Type B pancreatic cell (in vitro differentiated cells): ENCODE results near the gene C6orf118. TPM values are rescaled to one million over a fixed set of nuclear protein-coding genes. Genes with fewer than 3 reads are reported as not detected.

Experiments used
- DNase-seq: peaks from one replicate; pipeline ENCODE4 v3.0.0; 2021; ENCODE audit warnings: mixed read lengths; ENCODE audit not compliant: unreplicated experiment; ENCODE audit errors: extremely low spot score
- H3K27ac Mint-ChIP-seq: 2 replicates; pipeline ENCODE4 v1.8.0; 2021; ENCODE audit warnings: mild to moderate bottlenecking, mixed read lengths
- H3K27me3 Mint-ChIP-seq: 2 replicates; pipeline ENCODE4 v1.8.0; 2021; ENCODE audit warnings: mixed read lengths
- H3K36me3 Mint-ChIP-seq: 2 replicates; pipeline ENCODE4 v1.8.0; 2021; ENCODE audit warnings: mixed read lengths
- H3K4me1 Mint-ChIP-seq: one replicate; pipeline ENCODE4 v1.8.0; 2021; ENCODE audit warnings: mixed read lengths; ENCODE audit not compliant: unreplicated experiment
- H3K4me3 Mint-ChIP-seq: 2 replicates; pipeline ENCODE4 v1.8.0; 2021; ENCODE audit warnings: mild to moderate bottlenecking, mixed read lengths
- H3K9me3 Mint-ChIP-seq: 2 replicates; pipeline ENCODE4 v1.8.0; 2021; ENCODE audit warnings: mixed read lengths
- total RNA-seq: library from RNA; stranded (reverse); gene quantifications from 2 replicates; pipeline ENCODE4 v1.2.1, GENCODE V29; 2021; ENCODE audit warnings: low replicate concordance
- TF ChIP-seq, protein P1 (sequence below): fragments of 200-600 bp; sonication (generic); conservative IDR thresholded peaks from 2 replicates; pipeline ENCODE4 v1.5.0; 2021; ENCODE audit warnings: antibody characterized with exemption, mild to moderate bottlenecking

Gene C6orf118
- total RNA-seq, 1 donor from 2014 or later: 6.1 TPM

DNA sequence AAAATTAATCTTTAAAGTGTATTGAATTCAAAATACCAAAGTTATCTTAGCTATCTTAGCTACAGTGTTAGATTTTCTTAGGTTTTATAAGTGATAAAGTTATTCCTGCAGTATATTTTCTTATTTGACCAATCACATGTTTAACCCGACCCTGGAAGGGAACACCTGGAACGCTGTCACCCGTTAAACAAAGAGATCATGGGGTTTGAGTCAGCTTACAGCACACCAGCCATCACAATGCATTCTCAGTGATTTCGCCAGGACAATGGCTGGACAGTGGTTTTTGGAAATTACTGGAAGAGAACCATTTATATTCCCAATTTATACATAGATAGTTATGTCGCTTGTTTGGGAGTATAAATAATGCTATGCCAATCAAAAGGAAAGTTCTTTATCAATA lies 10.5 kb downstream of the C6orf118 start:
- no peak for DNase-seq
- Mint-ChIP-seq H3K36me3 (no peaks in the 10 kb centered on the region), H3K27ac (no peak overlapping the region), H3K9me3 (peaks cover 6% of the 10 kb centered on the region), H3K4me1 (no peaks in the 10 kb centered on the region), H3K4me3 (no peak overlapping the region), H3K27me3 (peaks cover 6% of the 10 kb centered on the region)
- TF ChIP-seq, protein P1, sequence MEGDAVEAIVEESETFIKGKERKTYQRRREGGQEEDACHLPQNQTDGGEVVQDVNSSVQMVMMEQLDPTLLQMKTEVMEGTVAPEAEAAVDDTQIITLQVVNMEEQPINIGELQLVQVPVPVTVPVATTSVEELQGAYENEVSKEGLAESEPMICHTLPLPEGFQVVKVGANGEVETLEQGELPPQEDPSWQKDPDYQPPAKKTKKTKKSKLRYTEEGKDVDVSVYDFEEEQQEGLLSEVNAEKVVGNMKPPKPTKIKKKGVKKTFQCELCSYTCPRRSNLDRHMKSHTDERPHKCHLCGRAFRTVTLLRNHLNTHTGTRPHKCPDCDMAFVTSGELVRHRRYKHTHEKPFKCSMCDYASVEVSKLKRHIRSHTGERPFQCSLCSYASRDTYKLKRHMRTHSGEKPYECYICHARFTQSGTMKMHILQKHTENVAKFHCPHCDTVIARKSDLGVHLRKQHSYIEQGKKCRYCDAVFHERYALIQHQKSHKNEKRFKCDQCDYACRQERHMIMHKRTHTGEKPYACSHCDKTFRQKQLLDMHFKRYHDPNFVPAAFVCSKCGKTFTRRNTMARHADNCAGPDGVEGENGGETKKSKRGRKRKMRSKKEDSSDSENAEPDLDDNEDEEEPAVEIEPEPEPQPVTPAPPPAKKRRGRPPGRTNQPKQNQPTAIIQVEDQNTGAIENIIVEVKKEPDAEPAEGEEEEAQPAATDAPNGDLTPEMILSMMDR: no peak

DNA sequence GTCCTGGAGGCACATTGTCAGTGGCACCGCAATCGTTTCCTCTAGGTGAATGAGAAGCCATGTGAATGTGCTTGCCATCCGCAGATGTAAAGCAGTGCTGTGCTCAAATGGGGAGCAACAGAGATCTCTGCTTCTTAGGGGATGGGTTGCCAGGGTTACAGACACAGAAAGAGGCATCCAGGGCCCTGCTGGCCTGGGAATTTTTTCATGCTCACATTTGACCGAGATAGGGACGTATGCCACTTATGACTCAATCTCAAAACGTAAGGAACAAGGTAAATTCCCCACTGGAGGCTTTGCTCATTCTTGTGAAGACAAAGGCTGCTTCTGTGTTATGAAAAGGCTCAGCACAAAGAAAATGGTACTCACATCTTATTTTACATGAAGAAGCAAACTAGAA lies 11.0 kb downstream of the C6orf118 start:
- H3K9me3 Mint-ChIP-seq: peaks cover 6% of the 10 kb centered on the region
- TF ChIP-seq, protein P1: no peak
- no peak overlapping the region for H3K4me3 Mint-ChIP-seq
- H3K27me3 Mint-ChIP-seq: peaks cover 6% of the 10 kb centered on the region
- DNase-seq: no peak
- H3K27ac Mint-ChIP-seq: no peak overlapping the region
- H3K36me3 Mint-ChIP-seq: no peaks in the 10 kb centered on the region
- no peaks in the 10 kb centered on the region for H3K4me1 Mint-ChIP-seq

DNA sequence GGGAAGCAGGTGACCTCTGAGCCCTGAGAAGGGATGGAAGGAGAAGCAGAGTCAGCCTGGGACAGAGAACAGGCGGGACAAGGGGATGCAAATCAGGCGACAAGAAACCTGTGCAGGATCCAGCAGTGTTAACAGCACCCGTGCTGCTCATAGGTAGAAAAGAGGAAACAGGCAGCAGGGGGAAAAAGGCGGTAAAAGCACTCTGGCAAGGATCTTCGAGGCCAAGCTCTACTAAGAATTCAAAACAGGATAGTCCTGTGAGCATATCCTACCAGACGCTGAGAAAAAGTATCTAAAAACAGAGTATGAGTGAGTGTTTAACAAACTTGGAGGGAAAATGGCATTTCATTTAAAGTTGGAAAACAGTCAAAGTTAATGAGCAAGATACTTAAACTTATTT lies 16.7 kb downstream of the C6orf118 start:
- Mint-ChIP-seq H3K36me3 (peaks cover 5% of the 10 kb centered on the region), H3K4me3 (no peak overlapping the region), H3K4me1 (no peaks in the 10 kb centered on the region), H3K9me3 (peaks cover 7% of the 10 kb centered on the region), H3K27ac (no peak overlapping the region), H3K27me3 (no peaks in the 10 kb centered on the region)
- TF ChIP-seq, protein P1: no peak
- no peak for DNase-seq

DNA sequence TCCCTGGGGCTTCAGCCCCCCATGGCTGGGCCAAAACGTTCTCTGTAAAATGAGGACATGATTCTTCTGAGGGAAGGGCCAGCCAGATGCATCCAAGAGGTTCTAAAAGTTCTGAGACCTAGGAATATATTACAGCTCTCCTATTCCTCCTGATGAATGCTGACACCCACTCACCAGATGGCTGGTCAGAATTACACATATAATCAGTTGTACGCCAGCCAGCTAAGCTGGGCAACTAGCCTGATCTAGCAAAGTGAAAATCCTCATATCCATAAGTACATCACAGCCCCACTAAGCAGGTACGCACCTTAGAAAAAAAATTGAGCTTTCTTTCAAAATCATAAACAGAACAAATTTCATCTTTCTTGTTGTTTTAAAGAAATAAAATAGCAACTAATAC lies 34.8 kb downstream of the C6orf118 start:
- TF ChIP-seq, protein P1: no peak
- Mint-ChIP-seq H3K27me3 (no peaks in the 10 kb centered on the region), H3K4me1 (no peaks in the 10 kb centered on the region), H3K36me3 (no peaks in the 10 kb centered on the region), H3K4me3 (no peak overlapping the region), H3K9me3 (no peaks in the 10 kb centered on the region), H3K27ac (no peak overlapping the region)
- no peak for DNase-seq

DNA sequence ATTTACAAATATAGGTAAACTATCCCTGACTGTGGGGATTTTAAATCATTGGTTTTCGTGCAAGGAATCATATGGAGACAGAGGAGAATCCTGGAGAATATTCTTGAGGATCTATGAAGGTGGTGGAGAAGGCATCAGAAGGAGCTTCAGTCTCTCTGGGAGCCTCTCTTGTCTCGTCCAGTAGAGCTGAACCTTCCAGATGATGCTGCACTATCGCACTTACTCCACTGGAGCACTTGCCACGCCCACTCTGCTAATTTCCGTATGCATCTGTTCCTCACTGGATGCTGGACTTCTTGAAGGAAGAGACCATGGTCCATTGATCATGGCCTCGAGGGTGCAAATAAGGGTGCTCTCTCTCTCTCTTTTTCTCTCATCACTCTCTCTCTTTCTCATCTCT lies 36.8 kb downstream of the C6orf118 start:
- Mint-ChIP-seq H3K4me3 (no peak overlapping the region), H3K36me3 (no peaks in the 10 kb centered on the region), H3K27ac (no peak overlapping the region), H3K9me3 (no peaks in the 10 kb centered on the region), H3K27me3 (no peaks in the 10 kb centered on the region), H3K4me1 (no peaks in the 10 kb centered on the region)
- no peak for DNase-seq
- TF ChIP-seq, protein P1: no peak

DNA sequence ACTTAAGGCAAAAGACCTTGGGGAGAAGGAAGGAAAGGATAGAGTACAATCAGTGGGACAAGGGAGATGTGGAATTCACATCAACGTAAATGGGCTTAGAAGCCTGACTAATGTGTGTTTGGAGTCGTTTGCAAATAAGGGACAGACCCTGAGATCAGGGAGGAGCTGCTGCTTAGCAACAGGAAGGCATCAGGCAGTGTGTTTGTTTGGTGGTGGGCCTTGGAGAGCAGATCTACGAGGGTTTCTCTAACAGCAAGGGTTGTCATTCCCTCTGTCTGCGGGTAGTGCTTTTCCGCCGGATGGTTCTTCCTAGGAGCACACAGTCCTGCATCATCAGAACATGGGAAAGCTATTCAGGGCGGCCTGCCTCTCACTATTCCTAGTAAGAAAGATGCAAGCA lies 40.4 kb downstream of the C6orf118 start:
- Mint-ChIP-seq H3K4me1 (no peaks in the 10 kb centered on the region), H3K27me3 (no peaks in the 10 kb centered on the region), H3K4me3 (no peak overlapping the region), H3K9me3 (no peaks in the 10 kb centered on the region), H3K36me3 (no peaks in the 10 kb centered on the region), H3K27ac (no peak overlapping the region)
- TF ChIP-seq, protein P1: no peak
- DNase-seq: no peak
